GM19023 (cell line): ENCODE results near the gene ADAMTS17.

Source experiments
- ATAC-seq: cut with Tn5 transposase; IDR thresholded peaks from one replicate; pipeline ENCODE4 v1.9.1; 2021; ENCODE audit warnings: mild to moderate bottlenecking, moderate library complexity; ENCODE audit not compliant: unreplicated experiment

The ADAMTS17 gene

DNA sequence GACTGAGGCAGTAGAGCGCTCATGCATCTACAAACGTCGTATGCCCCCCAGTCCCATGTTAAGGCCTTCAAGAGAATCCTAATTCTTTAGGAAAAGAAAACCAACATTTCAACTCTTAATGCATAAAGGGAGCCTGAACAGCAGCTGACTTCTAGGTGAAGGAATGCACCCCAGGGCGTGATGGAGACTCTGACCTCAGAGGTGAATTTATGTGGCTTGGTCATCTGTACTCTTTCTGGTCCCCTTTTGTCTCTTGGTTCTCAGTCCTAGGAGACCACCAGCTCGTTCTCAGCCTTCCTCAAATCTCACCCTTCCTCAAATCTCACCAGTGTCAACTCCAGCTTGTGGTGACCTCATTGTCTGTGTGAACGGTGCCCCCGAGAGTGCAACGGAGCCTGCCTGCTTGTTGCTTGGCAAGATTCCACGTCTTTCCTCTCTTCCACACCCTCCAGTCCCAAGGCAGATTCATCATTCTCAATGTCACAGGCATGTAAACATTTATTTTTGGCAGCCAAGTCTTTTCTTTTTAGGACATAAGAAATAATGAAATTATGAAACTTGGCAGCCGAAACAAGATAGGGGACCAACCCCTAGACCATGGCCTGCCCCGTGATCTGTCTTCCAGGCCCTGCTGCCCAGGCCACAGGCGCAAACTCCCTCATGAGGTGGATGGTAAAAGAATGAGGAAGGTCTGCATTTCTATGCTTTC is 166.2 kb downstream of the ADAMTS17 start:
- no peak for ATAC-seq

- ATAC-seq, result no peak
Observed at GRCh38 chr15:100174904-100175275, 166.9 kb downstream of the ADAMTS17 start.

DNA sequence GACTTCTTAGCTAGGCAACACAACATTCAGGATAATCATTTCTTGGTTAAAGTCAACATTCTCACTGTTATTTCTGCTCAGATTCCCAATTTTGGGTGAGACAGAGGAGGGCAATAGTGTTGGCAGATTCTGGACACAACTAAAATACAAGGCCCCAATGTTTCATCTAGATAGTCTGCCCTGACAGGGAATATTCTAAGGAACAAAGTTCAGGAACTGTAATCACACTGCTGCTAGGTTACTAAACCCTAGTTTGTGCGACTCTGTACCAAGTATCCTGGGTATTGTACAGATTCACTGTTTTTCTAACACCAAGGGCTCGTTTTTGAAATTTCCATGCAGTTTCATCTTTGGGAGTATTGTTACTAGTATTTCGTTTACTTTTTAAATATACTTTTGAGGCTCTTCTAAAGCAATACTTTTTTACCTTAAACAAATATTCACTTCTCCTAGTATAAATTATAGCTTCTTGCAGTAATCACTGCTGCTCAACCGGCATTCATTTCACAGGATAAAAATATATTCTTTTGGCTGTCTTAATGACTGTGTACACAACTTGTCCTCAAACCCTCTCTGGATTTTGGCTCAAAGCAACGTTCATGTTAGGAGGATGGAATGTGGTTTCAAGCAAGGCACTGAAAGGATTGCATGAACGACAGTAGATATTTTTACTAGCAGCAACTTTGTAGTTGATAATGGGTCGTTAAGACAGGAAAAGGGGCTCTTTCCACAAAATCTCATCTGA is 167.4 kb downstream of the ADAMTS17 start:
- no peak for ATAC-seq

DNA sequence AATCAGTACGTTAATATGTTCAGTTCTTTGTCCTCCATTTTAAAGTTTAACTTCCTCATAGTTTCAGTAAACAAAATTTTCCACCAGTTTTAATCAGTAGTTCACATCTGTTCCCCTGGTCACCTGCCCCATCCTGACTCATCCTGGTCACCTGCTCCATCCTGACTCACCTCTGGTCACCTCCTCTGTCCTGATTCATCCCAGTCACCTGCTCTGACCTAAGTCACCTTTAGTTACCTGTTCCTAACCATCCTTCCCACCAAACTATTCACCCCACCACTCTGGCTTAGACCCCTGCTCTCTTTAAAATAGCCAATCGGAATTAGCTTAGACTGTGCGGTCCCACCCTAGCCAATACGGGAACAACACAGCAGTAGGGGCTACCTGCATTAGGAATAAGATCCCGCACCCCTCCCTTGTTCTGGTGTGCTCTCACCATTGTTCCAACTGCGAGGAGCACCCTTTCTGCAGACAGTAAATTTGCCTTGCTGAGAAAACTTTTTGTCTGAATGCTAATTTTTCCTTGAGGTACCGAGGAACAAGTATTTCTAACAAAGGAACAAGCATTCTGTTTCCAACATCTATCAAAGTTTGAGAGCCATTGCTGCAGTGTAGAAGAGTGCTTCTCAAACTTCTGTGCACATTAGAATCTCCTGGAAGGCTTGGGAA is 169.3 kb downstream of the ADAMTS17 start:
- no peak for ATAC-seq

DNA sequence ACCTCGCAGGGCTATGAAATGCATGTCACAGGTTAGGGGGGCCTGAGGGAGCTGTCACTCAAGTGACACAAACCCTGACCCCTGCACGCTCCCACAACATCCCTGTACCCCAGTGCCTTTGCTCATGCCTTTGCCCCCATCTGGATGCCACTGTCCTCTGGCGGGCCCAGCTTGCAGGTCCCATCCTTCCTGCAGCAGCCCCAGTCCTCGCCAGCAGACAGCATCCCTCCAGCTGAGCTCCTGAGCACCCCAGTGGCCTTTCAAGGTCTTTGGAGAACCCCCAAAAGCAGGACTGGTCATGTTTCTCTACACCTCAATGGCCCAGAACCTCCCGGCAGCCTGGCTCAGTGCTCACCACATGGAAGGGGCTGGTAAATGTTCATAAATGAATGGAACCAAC is 170.4 kb downstream of the ADAMTS17 start:
- ATAC-seq, result no peak

DNA sequence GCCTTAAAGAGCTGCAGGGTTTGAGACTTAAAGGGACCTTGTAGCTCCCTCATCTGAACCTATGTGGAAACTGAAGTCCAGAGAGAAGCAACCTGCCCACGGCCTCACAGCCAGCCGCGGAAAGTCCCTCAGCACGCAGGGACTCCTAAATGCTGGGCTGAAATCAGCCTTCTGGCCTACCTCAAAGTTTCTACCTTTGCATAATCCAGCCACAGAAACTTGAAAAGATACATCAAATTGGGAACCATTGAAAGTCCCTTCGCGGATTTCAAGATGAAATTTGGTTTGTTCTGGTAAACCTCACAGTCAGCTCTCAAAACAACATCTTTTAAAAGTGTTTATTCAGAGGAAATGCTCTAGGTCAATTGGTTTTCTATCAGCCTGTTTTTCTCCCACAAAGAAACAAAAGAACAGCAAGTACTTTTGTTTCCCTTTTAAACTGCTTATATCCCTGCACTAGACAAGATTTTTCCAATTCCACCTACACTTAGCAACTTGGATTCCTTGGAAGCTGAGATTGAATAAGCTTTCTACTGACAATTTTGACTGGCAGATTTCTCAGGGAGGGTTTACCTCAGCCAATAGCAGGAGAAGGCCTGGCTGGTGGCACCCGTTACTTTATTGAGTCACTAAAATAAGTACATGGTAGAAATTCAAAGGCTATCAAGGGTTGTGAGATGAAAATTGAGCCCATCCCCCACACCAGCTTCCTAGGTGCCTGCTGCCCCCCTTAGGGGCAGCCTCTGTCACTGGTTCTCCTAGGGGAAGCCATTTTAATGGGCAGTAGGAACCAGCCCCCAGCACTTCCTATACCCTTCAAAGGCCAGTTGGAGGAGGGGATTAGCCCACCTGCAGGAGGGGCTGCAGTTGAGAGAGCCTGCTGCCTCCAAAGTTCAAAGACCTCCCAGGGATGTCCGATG is 171.2 kb downstream of the ADAMTS17 start:
- ATAC-seq, result peak; percentile 97

DNA sequence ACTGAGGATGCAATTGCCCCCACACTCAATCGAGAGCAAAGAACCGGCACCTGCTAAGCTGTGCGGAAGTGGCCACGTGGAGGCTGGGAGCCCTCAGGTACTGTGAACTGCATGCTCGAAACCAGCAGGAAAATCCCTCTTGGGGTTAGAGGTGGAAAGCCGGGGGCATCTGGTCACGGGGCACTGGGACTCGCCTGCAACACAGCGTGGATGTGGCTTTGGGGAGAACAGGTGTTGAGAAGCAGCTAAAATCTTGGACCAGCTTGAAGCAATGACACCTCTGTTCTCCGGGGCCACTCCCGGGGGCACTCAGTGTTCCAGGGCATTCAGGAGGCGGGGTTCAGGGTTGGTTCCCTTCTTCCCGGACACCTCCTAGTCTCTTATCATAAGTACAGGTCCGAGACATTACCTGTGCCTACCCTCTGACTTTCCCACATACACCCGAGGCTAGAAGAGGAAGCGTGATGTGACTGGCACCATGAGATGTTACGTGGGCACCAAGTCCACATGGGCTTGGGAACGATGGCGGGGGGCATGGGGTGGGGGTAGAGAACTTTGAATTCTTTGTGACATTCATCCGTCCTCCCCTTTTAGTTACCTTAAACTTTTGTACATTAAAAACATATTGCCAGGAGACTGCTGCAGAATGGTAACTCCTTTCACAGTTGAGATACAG is 172.0 kb downstream of the ADAMTS17 start:
- peak; percentile 5 for ATAC-seq

DNA sequence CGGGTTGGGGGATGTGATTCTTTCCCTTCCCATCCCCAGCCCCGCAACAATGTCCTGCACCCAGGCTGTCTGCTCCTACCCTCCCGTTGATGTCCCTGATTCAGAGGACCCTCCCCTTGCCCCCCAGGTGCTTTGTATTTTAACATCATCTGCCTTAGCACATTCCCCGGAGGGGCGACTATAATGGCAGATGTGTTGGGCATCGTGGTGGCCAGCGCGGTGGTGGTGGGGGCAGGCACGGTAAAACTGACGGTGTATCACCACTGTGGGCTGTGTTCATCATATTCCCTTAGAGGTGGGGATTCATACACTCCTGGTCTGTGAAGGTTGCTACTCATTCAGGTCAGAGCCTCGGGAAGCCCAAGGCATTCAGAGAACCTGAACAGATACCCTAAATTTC is 173.0 kb downstream of the ADAMTS17 start:
- no peak for ATAC-seq

GRCh38 chr15:100167884-100168375 is 173.8 kb downstream of the ADAMTS17 start:
- ATAC-seq, result no peak

DNA sequence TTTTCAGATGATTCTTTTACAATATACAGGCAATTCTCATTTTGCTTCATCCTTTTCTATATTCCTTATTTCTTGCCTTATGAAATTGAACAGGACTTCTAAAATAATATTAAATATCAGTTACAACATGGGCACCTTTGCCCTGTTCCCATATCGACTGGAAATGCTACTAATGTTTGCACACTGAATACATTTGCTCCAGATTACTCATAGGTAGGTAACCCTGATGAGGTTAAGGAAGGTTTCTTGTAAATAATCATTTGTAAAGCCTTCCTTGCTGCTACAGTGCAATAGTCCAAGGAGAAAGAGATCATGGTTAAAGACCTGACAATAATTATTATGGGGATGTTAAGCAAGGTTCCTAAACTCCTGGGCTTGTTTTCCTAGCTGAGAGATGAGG is 175.5 kb downstream of the ADAMTS17 start:
- ATAC-seq, result no peak

- no peak for ATAC-seq
Observed at GRCh38 chr15:100163961-100164360, 177.8 kb downstream of the ADAMTS17 start.

DNA sequence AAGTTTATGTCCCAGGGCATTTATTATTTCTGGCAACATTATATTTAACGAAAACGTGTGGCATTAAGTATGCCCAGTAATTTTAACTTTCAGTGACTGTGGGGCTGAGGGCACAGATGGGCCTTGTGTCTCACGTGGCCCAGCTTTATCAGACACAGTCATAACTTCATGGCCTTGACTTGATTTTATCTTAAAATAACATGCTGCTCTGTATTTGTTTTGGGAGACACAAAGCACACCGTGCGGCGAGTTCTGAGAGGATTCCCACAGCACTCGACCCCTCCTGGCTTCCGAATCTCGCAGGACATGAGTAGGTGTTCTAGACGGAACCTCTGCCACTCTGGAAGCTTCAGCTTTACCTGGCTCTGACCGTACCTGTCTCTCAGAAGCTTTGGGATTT is 180.8 kb downstream of the ADAMTS17 start:
- ATAC-seq, result no peak

GRCh38 chr15:100159436-100159835 is 182.3 kb downstream of the ADAMTS17 start:
- no peak for ATAC-seq

DNA sequence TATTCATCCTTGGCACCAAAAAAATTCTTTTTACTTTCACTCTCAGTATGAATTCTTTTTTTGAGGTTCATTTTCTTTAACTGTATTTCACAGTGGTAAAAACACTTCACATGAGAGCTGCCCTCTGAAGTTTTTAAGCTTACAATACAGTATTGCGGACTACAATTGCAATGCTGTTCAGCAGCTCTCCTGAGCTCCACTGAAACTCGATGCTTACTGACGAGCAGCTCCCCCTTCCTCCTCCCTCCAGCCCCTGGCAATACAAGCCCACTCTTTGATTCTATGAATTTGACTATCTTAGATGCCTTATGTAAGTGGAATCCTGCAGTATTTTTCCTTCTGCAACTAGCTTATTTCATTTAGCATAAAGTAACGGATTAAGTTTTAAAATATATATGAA is 183.4 kb downstream of the ADAMTS17 start:
- ATAC-seq, result no peak

DNA sequence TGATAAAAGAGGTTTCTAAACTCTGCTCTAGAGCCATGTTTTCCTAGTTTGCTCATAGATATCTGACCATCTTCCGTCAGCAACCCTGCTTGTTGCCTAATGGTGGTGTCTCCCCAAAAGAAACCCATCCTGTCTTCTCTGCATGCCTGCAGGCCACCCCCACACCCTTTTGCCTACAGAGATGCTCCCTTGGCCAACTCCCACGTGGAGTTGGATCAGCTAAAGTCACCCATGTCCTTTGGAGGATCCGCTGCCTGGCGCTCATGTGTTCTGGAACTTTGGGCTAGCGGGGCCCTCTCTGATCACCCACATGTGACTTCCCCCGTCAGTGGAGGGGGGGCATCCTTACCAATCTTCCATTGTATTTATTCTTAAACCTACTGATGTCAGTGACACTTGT is 185.6 kb downstream of the ADAMTS17 start:
- ATAC-seq, result no peak

DNA sequence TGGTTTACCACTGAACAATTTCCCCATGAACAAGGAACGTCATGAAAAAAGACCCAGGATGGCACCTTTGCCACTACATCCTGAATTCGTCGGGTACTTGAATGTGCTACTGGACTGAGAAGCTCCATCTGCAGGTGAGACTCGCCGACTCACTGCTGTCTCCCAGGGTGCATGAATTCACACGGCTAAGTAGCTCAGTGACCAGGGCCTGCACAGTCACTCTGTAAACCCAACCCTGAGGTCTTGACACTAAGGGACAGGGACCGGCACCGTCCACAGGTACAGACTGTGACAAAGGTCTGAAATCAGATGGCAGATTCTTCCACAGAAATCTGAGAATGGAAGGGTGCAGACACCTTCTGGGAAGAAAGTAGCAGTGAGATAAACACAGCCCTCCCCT is 187.4 kb downstream of the ADAMTS17 start:
- ATAC-seq, result no peak

GRCh38 chr15:100152463-100152862 is 189.3 kb downstream of the ADAMTS17 start:
- no peak for ATAC-seq

DNA sequence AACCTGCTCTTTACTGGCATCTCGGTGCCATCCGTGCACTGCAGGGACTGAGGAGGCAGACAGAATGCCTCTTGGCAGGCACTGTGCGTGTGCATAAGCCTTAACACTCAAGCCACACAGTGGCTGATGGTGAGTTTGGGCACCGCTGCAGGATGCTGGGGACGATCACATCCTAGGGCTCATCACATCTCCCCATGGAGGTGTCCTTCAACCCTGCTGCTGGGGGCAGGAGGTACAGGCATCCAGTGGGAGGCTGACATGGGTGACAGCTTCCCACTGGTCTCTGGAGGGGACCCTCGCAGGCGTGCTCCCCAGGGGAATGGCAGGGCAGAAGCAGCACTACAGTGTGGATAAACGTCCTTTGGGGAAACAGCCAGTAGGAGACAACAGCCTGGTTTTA is 190.9 kb downstream of the ADAMTS17 start:
- no peak for ATAC-seq

GRCh38 chr15:100147828-100148227 is 193.9 kb downstream of the ADAMTS17 start:
- ATAC-seq, result no peak

- no peak for ATAC-seq
Observed at GRCh38 chr15:100143378-100143777, 198.4 kb downstream of the ADAMTS17 start.
